GM23338 (cell line): Measurements from ENCODE around the gene DNASE1.

Source experiments
- CREB1 ChIP-seq: fragments of 250-450 bp; sonication (Bioruptor Pico); IDR thresholded peaks from 2 replicates; pipeline ENCODE4 v1.5.0; 2020; ENCODE audit warnings: low read depth, mild to moderate bottlenecking, moderate library complexity
- CTCF ChIP-seq, 2 experiments: fragments of 200-600 bp in 1 of 2; sonication (generic) in 1 of 2; conservative IDR thresholded peaks; 2 replicates each; pipeline versions ENCODE4 v1.5.1 to v1.6.1; 2016 to 2017; ENCODE audit warnings: antibody characterized with exemption in 2 of 2, low read depth in 2 of 2, mild to moderate bottlenecking in 2 of 2, moderate library complexity in 1 of 2
- EZH2 ChIP-seq: fragments of 200-600 bp; sonication (generic); IDR thresholded peaks from one replicate; pipeline ENCODE4 v1.8.0; 2017; ENCODE audit warnings: antibody characterized with exemption, mild to moderate bottlenecking, low read depth; ENCODE audit not compliant: unreplicated experiment
- EZH2phosphoT487 ChIP-seq: fragments of 200-600 bp; sonication (generic); IDR thresholded peaks from one replicate; pipeline ENCODE4 v1.8.1; 2018; ENCODE audit warnings: antibody characterized with exemption; ENCODE audit not compliant: unreplicated experiment
- JUNB ChIP-seq: IDR thresholded peaks from one replicate; pipeline ENCODE4 v1.6.1; 2016; ENCODE audit warnings: antibody characterized with exemption; ENCODE audit not compliant: unreplicated experiment
- POLR2AphosphoS5 ChIP-seq: IDR thresholded peaks from 2 replicates; pipeline ENCODE4 v1.6.1; 2016; ENCODE audit warnings: antibody characterized with exemption, low read depth
- REST ChIP-seq: IDR thresholded peaks from one replicate; pipeline ENCODE4 v1.6.1; 2018; ENCODE audit warnings: antibody characterized with exemption; ENCODE audit not compliant: unreplicated experiment
- STAT1 ChIP-seq: IDR thresholded peaks from one replicate; pipeline ENCODE4 v1.6.1; 2016; ENCODE audit warnings: antibody characterized with exemption; ENCODE audit not compliant: unreplicated experiment
- ZNF331 ChIP-seq: fragments of 250-450 bp; sonication (Bioruptor Pico); IDR thresholded peaks from 2 replicates; pipeline ENCODE4 v1.5.0; 2020; ENCODE audit warnings: low read depth, mild to moderate bottlenecking, moderate library complexity

GRCh38 chr16:3671424-3671823 is 16.9 kb downstream of the DNASE1 start:
- no peak for TF ChIP-seq CREB1
- no peak for TF ChIP-seq CTCF (conservative IDR thresholded peaks at IDR 0.05; ENCODE audit: low read depth in 2 of 2)
- no peak for TF ChIP-seq JUNB
- TF ChIP-seq POLR2AphosphoS5: no peak
- no peak for TF ChIP-seq EZH2phosphoT487
- no peak for TF ChIP-seq EZH2
- TF ChIP-seq REST: no peak
- no peak for TF ChIP-seq ZNF331 (CRISPR knock-in tag)
- no peak for TF ChIP-seq STAT1
